SK-N-SH (cell line): Measurements from ENCODE around the gene PPM1A. TPM values are rescaled to one million over a fixed set of nuclear protein-coding genes. Genes with fewer than 3 reads are reported as not detected.
A peak's percentile ranks its signal among the peaks of the same experiment; 100 is the strongest.

ENCODE experiments used
- CTCF ChIA-PET: fragments of 300-600, 350-600 bp; formaldehyde crosslinking; extraction: SDS; loops from one replicate; lab custom pipeline; 2021; lab: Yijun Ruan, JAX
- POLR2A ChIA-PET: fragments of 350-600 bp; sonication (Branson Sonifier 250); formaldehyde crosslinking; extraction: SDS; loops from one replicate; lab custom pipeline; 2020; ENCODE audit warnings: antibody characterized with exemption, inconsistent platforms; lab: Yijun Ruan, JAX
- DNase-seq: peaks from one replicate; pipeline ENCODE4 v3.0.0; 2012
- H2AFZ ChIP-seq: fragments of 200-600 bp; sonication (generic); 2 replicates; pipeline ENCODE4 v1.8.1; 2016; ENCODE audit warnings: antibody characterized with exemption, mild to moderate bottlenecking, low read depth
- H3F3A ChIP-seq: fragments of 200-600 bp; sonication (generic); replicated peaks from 2 replicates; pipeline ENCODE3; 2016; ENCODE audit warnings: antibody characterized with exemption, mild to moderate bottlenecking; ENCODE audit not compliant: insufficient read depth
- H3K27ac ChIP-seq, 2 experiments: fragments of 200-500 bp in 1 of 2; fragments of 200-600 bp in 1 of 2; sonication (Bioruptor generic) in 1 of 2; sonication (generic), shearing (Covaris generic) in 1 of 2; 2 replicates each; pipeline versions ENCODE4 v1.5.1 to v1.6.1; 2014 to 2016; ENCODE audit warnings: low read depth in 2 of 2, inconsistent platforms in 1 of 2, low read length in 1 of 2, mild to moderate bottlenecking in 1 of 2, mixed read lengths in 1 of 2
- H3K27me3 ChIP-seq: fragments of 200-600 bp; sonication (generic), shearing (Covaris generic); 2 replicates; pipeline ENCODE4 v1.6.1; 2016; ENCODE audit warnings: mixed run types; ENCODE audit not compliant: insufficient read depth
- H3K36me3 ChIP-seq, 2 experiments: fragments of 200-500 bp in 1 of 2; fragments of 200-600 bp in 1 of 2; sonication (Bioruptor generic) in 1 of 2; sonication (generic) in 1 of 2; replicated peaks in 1 of 2; 2 replicates each; pipeline versions ENCODE3 to v1.5.1; 2014 to 2016; ENCODE audit warnings: low read length in 1 of 2, mild to moderate bottlenecking in 1 of 2; ENCODE audit not compliant: insufficient read depth in 2 of 2, control insufficient read depth in 1 of 2
- H3K4me1 ChIP-seq, 2 experiments: fragments of 200-500 bp in 1 of 2; fragments of 200-600 bp in 1 of 2; sonication (Bioruptor generic) in 1 of 2; sonication (generic), shearing (Covaris generic) in 1 of 2; 2 replicates each; pipeline versions ENCODE4 v1.5.1 to v1.6.1; 2014 to 2016; ENCODE audit warnings: low read depth in 1 of 2, low read length in 1 of 2, mixed run types in 1 of 2; ENCODE audit not compliant: insufficient read depth in 2 of 2, control insufficient read depth in 1 of 2
- H3K4me2 ChIP-seq: fragments of 200-600 bp; sonication (generic), shearing (Covaris generic); 2 replicates; pipeline ENCODE4 v1.6.1; 2017; ENCODE audit warnings: mixed run types
- H3K4me3 ChIP-seq, 2 experiments: fragments of 200-500 bp in 1 of 2; fragments of 200-600 bp in 1 of 2; sonication (Bioruptor generic) in 1 of 2; sonication (generic), shearing (Covaris generic) in 1 of 2; 2 replicates each; pipeline versions ENCODE4 v1.5.1 to v1.8.1; 2014 to 2016; ENCODE audit warnings: low read depth in 2 of 2, inconsistent platforms in 1 of 2, low read length in 1 of 2, mild to moderate bottlenecking in 1 of 2, mixed read lengths in 1 of 2, moderate library complexity in 1 of 2
- H3K79me2 ChIP-seq: fragments of 200-600 bp; sonication (generic); 2 replicates; pipeline ENCODE4 v1.8.1; 2017; ENCODE audit warnings: mild to moderate bottlenecking; ENCODE audit not compliant: insufficient read depth
- H3K9ac ChIP-seq: fragments of 200-600 bp; sonication (generic); 2 replicates; pipeline ENCODE4 v1.6.1; 2017; ENCODE audit warnings: mixed run types
- H3K9me2 ChIP-seq: fragments of 200-600 bp; sonication (generic); 2 replicates; pipeline ENCODE4 v1.6.1; 2017; ENCODE audit warnings: mixed run types
- H3K9me3 ChIP-seq: fragments of 200-600 bp; sonication (generic); 2 replicates; pipeline ENCODE4 v1.6.1; 2017; ENCODE audit warnings: mixed run types, mild to moderate bottlenecking, moderate library complexity
- H4K20me1 ChIP-seq: fragments of 200-600 bp; sonication (generic); 2 replicates; pipeline ENCODE4 v1.6.1; 2017; ENCODE audit warnings: mild to moderate bottlenecking, mixed run types; ENCODE audit not compliant: insufficient read depth
- EZH2phosphoT487 ChIP-seq: fragments of 200-600 bp; sonication (generic); IDR thresholded peaks from 2 replicates; pipeline ENCODE4 v1.6.1; 2017; ENCODE audit warnings: low read depth, mixed run types, mild to moderate bottlenecking, antibody characterized with exemption, moderate library complexity, borderline replicate concordance
- FOSL2 ChIP-seq: IDR thresholded peaks from 2 replicates; pipeline ENCODE4 v1.4.0; 2012; ENCODE audit warnings: low read depth, mild to moderate bottlenecking, moderate library complexity, borderline replicate concordance
- FOXJ3 ChIP-seq: sonication (generic); formaldehyde crosslinking; IDR thresholded peaks from 2 replicates; pipeline ENCODE4 v1.5.1; 2020; ENCODE audit warnings: mild to moderate bottlenecking, missing genetic modification reagents
- GATA2 ChIP-seq: sonication (generic); formaldehyde crosslinking; IDR thresholded peaks from 2 replicates; pipeline ENCODE4 v1.5.0; 2020; ENCODE audit warnings: mild to moderate bottlenecking, missing genetic modification reagents
- MEF2A ChIP-seq: IDR thresholded peaks from 2 replicates; pipeline ENCODE4 v1.4.0; 2012; ENCODE audit warnings: low read depth, borderline replicate concordance
- MXI1 ChIP-seq: IDR thresholded peaks from 2 replicates; pipeline ENCODE4 v1.6.1; 2012; ENCODE audit warnings: mild to moderate bottlenecking, low read depth, low read length, improper control_type of control experiment
- NRF1 ChIP-seq: IDR thresholded peaks from 2 replicates; pipeline ENCODE4 v1.6.1; 2012; ENCODE audit warnings: low read depth, mild to moderate bottlenecking, low read length
- RFX5 ChIP-seq: IDR thresholded peaks from 2 replicates; pipeline ENCODE4 v1.6.1; 2012; ENCODE audit warnings: mild to moderate bottlenecking, improper control_type of control experiment, low read length
- TCF12 ChIP-seq: IDR thresholded peaks from 2 replicates; pipeline ENCODE4 v1.4.0; 2012
- WGBS: methylation state at CpG from one replicate; pipeline ENCODE4 v1.1.6; 2017; ENCODE audit warnings: low lambda C conversion rate; 5-methylcytosine and 5-hydroxymethylcytosine counted together
- polyA plus RNA-seq, 3 experiments: library from polyadenylated mRNA; depleted of rRNA; stranded (reverse); fragments of >200 nt; gene quantifications; 2 replicates each; pipeline ENCODE4 v1.2.3, GENCODE V29; 2012
- TF ChIP-seq, protein P1 (sequence below): IDR thresholded peaks from 2 replicates; pipeline ENCODE4 v1.4.0; 2012; ENCODE audit warnings: low read depth, borderline replicate concordance
- TF ChIP-seq, protein P2 (sequence below): fragments of 150-350 bp; IDR thresholded peaks from 2 replicates; pipeline ENCODE4 v1.6.1; 2017; ENCODE audit warnings: antibody characterized with exemption, low read length, low read depth, borderline replicate concordance
- TF ChIP-seq, protein P3 (sequence below): IDR thresholded peaks from 2 replicates; pipeline ENCODE4 v1.6.1; 2012; ENCODE audit warnings: mild to moderate bottlenecking, low read depth, low read length, moderate library complexity

PPM1A gene
- polyA plus RNA-seq, 1 of the 3 experiments (the other 2 are of a cell fraction): 12.3 TPM

GRCh38 chr14:60250257-60251035 is 1.4 kb downstream of the PPM1A start:
- Histone ChIP-seq H3K27ac (peak overlapping the region; percentile 57 to 95; a peak in 3 of 4 replicates), H4K20me1 (peaks cover 53% of the 10 kb centered on the region), H3K36me3 (no peaks in the 10 kb centered on the region), H2AFZ (no peak overlapping the region), H3K9me2 (no peaks in the 10 kb centered on the region), H3K79me2 (peaks cover 57% of the 10 kb centered on the region), H3K9ac (peak overlapping the region; percentile 78), H3K27me3 (no peaks in the 10 kb centered on the region), H3K4me3 (peak overlapping the region; percentile 78 to 82), H3K9me3 (no peaks in the 10 kb centered on the region), H3K4me2 (peak overlapping the region; percentile 84), H3K4me1 (peaks cover 0 to 26% of the 10 kb centered on the region in 2 experiments; a peak in 3 of 4 replicates), H3F3A (peaks cover 4% of the 10 kb centered on the region)
- ChIA-PET CTCF (interaction anchor here (0.7 to 0.8 kb wide), 2 partner anchors 59 to 100 kb away, joined by 3 read pairs; no protein-coding TSS in a partner anchor), POLR2A (no interaction called here)
- peak; percentile 36 for DNase-seq
- 23% methylated on average over 9 of the region's 9 CpGs for WGBS
- TF ChIP-seq MXI1 (peak; percentile 88), FOXJ3 (CRISPR knock-in tag) (no peak)

DNA sequence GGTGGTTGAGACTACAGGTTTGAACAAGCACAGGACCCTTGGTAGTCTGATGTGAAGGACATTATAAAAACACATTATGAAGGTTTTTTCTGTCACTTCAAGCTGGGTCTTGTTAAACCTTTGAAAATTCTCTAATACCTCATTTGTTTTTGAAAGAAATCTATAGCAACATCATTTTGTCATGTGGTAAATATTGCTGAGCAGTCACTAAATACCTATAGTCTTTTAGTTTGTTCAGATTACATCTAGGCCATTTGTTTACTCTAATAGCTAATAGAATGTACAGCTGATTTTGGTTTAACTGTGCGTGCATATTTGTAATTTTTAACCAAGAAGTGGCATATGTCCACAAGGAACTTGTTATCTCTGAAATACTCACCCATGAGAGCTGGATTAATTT is 2.9 kb downstream of the PPM1A start:
- no peak for TF ChIP-seq GATA2 (CRISPR knock-in tag)
- no peak for TF ChIP-seq MXI1
- TF ChIP-seq TCF12: no peak
- TF ChIP-seq, protein P1, sequence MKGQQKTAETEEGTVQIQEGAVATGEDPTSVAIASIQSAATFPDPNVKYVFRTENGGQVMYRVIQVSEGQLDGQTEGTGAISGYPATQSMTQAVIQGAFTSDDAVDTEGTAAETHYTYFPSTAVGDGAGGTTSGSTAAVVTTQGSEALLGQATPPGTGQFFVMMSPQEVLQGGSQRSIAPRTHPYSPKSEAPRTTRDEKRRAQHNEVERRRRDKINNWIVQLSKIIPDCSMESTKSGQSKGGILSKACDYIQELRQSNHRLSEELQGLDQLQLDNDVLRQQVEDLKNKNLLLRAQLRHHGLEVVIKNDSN: no peak
- no peak for TF ChIP-seq RFX5
- TF ChIP-seq, protein P2, sequence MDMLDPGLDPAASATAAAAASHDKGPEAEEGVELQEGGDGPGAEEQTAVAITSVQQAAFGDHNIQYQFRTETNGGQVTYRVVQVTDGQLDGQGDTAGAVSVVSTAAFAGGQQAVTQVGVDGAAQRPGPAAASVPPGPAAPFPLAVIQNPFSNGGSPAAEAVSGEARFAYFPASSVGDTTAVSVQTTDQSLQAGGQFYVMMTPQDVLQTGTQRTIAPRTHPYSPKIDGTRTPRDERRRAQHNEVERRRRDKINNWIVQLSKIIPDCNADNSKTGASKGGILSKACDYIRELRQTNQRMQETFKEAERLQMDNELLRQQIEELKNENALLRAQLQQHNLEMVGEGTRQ: no peak
- no peak for TF ChIP-seq NRF1
- TF ChIP-seq MEF2A: no peak
- TF ChIP-seq, protein P3, sequence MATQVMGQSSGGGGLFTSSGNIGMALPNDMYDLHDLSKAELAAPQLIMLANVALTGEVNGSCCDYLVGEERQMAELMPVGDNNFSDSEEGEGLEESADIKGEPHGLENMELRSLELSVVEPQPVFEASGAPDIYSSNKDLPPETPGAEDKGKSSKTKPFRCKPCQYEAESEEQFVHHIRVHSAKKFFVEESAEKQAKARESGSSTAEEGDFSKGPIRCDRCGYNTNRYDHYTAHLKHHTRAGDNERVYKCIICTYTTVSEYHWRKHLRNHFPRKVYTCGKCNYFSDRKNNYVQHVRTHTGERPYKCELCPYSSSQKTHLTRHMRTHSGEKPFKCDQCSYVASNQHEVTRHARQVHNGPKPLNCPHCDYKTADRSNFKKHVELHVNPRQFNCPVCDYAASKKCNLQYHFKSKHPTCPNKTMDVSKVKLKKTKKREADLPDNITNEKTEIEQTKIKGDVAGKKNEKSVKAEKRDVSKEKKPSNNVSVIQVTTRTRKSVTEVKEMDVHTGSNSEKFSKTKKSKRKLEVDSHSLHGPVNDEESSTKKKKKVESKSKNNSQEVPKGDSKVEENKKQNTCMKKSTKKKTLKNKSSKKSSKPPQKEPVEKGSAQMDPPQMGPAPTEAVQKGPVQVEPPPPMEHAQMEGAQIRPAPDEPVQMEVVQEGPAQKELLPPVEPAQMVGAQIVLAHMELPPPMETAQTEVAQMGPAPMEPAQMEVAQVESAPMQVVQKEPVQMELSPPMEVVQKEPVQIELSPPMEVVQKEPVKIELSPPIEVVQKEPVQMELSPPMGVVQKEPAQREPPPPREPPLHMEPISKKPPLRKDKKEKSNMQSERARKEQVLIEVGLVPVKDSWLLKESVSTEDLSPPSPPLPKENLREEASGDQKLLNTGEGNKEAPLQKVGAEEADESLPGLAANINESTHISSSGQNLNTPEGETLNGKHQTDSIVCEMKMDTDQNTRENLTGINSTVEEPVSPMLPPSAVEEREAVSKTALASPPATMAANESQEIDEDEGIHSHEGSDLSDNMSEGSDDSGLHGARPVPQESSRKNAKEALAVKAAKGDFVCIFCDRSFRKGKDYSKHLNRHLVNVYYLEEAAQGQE: no peak
- no peak for TF ChIP-seq FOSL2
- no peak for TF ChIP-seq EZH2phosphoT487
- peaks cover 71% of the 10 kb centered on the region for H3K79me2 ChIP-seq
- H3K9me2 ChIP-seq: no peaks in the 10 kb centered on the region
- peak overlapping the region; percentile 78 to 82; a peak in 3 of 4 replicates for H3K4me3 ChIP-seq
- peak overlapping the region in 1 of 2 experiments; percentile 28; a peak in 2 of 4 replicates for H3K27ac ChIP-seq
- CTCF ChIA-PET: no interaction called here
- H3K4me2 ChIP-seq: peak overlapping the region; percentile 84
- H3K9me3 ChIP-seq: no peaks in the 10 kb centered on the region
- WGBS: 63% methylated on average over 1 of the region's 1 CpG
- H3F3A ChIP-seq: peaks cover 4% of the 10 kb centered on the region
- H3K27me3 ChIP-seq: no peaks in the 10 kb centered on the region
- H4K20me1 ChIP-seq: peaks cover 68% of the 10 kb centered on the region
- H2AFZ ChIP-seq: no peak overlapping the region
- H3K4me1 ChIP-seq: peaks cover 0 to 25% of the 10 kb centered on the region in 2 experiments; a peak in 3 of 4 replicates
- no peak for DNase-seq
- no peak overlapping the region for H3K9ac ChIP-seq
- POLR2A ChIA-PET: no interaction called here
- no peaks in the 10 kb centered on the region for H3K36me3 ChIP-seq
